Measurements from ENCODE around the gene KIF17.
A peak's percentile ranks its signal among the peaks of the same experiment; 100 is the strongest.

The KIF17 gene

GRCh38 chr1:20713440-20713839, 4.4 kb downstream of the KIF17 start:
- Histone ChIP-seq H4K91ac (ENCODE audit: low read depth, low read length, poor library complexity) (no peak overlapping the region), H3K27ac (replicated peaks; ENCODE audit: low read length) (no peak overlapping the region), H3K4me2 (ENCODE audit: insufficient read depth, low read length, poor library complexity, severe bottlenecking) (no peak overlapping the region), H3K36me3 (replicated peaks in 1 of 2; ENCODE audit: control insufficient read depth in 2 of 2, insufficient read depth in 2 of 2, low read length in 2 of 2) (peaks cover 0 to 2% of the 10 kb centered on the region in 2 donors), H2BK15ac (ENCODE audit: low read length) (no peak overlapping the region), H3K18ac (ENCODE audit: low read length) (no peak overlapping the region), H3K23ac (ENCODE audit: low read depth, low read length, poor library complexity) (no peak overlapping the region), H2AK5ac (ENCODE audit: low read depth, low read length) (no peak overlapping the region), H2AFZ (ENCODE audit: low read length) (no peak overlapping the region), H2BK12ac (ENCODE audit: low read length) (no peak overlapping the region), H2BK5ac (ENCODE audit: low read length) (no peak overlapping the region), H2BK120ac (ENCODE audit: low read depth, low read length) (no peak overlapping the region), H3K9me3 (replicated peaks in 1 of 2; ENCODE audit: control insufficient read depth in 2 of 2, insufficient read depth in 1 of 2, low read depth in 1 of 2, low read length in 2 of 2) (no peaks in the 10 kb centered on the region), H3K14ac (ENCODE audit: low read length) (no peak overlapping the region), H3K27me3 (ENCODE audit: control insufficient read depth in 3 of 3, insufficient read depth in 3 of 3, low read depth in 1 of 3, low read length in 3 of 3) (peaks cover 0 to 3% (median 0%) of the 10 kb centered on the region in 3 experiments), H4K8ac (ENCODE audit: low read depth, low read length) (no peak overlapping the region), H3K4me3 (ENCODE audit: low read length in 2 of 2) (no peak overlapping the region), H3K9ac (ENCODE audit: low read depth, low read length, poor library complexity) (no peak overlapping the region), H3K4ac (ENCODE audit: low read length) (no peak overlapping the region), H3K79me1 (ENCODE audit: low read depth, low read length) (peaks cover 2% of the 10 kb centered on the region), H3K4me1 (ENCODE audit: control insufficient read depth in 2 of 2, insufficient read depth in 1 of 2, low read depth in 1 of 2, low read length in 2 of 2) (peaks cover 4 to 20% of the 10 kb centered on the region in 2 donors)
- no CpG with 5 or more reads among the region's 6 CpGs for WGBS, 2 donors (ENCODE audit: extremely low coverage in 2 of 2, insufficient read length in 2 of 2, insufficient replicate concordance in 1 of 2)
- DNase-seq (ENCODE audit: low spot score) = no peak

- Histone ChIP-seq H3K36me3 (replicated peaks in 1 of 2; ENCODE audit: control insufficient read depth in 2 of 2, insufficient read depth in 2 of 2, low read length in 2 of 2) (peaks cover 0 to 2% of the 10 kb centered on the region in 2 donors), H2BK12ac (ENCODE audit: low read length) (peak overlapping the region; percentile 16), H3K9ac (ENCODE audit: low read depth, low read length, poor library complexity) (no peak overlapping the region), H3K4ac (ENCODE audit: low read length) (peak overlapping the region; percentile 76), H2BK120ac (ENCODE audit: low read depth, low read length) (no peak overlapping the region), H4K91ac (ENCODE audit: low read depth, low read length, poor library complexity) (no peak overlapping the region), H3K9me3 (replicated peaks in 1 of 2; ENCODE audit: control insufficient read depth in 2 of 2, insufficient read depth in 1 of 2, low read depth in 1 of 2, low read length in 2 of 2) (peaks cover 0 to 2% of the 10 kb centered on the region in 2 donors), H4K8ac (ENCODE audit: low read depth, low read length) (no peak overlapping the region), H2AK5ac (ENCODE audit: low read depth, low read length) (no peak overlapping the region), H2BK15ac (ENCODE audit: low read length) (no peak overlapping the region), H3K4me3 (ENCODE audit: low read length in 2 of 2) (peak overlapping the region in 1 of 2 donors; percentile 3), H3K23ac (ENCODE audit: low read depth, low read length, poor library complexity) (peak overlapping the region; percentile 57), H3K18ac (ENCODE audit: low read length) (peak overlapping the region; percentile 35), H3K79me1 (ENCODE audit: low read depth, low read length) (no peaks in the 10 kb centered on the region), H3K4me2 (ENCODE audit: insufficient read depth, low read length, poor library complexity, severe bottlenecking) (no peak overlapping the region), H2AFZ (ENCODE audit: low read length) (peak overlapping the region; percentile 83), H2BK5ac (ENCODE audit: low read length) (peak overlapping the region; percentile 39), H3K4me1 (ENCODE audit: control insufficient read depth in 2 of 2, insufficient read depth in 1 of 2, low read depth in 1 of 2, low read length in 2 of 2) (peaks cover 2 to 20% of the 10 kb centered on the region in 2 donors), H3K27me3 (ENCODE audit: control insufficient read depth in 3 of 3, insufficient read depth in 3 of 3, low read depth in 1 of 3, low read length in 3 of 3) (no peaks in the 10 kb centered on the region), H3K27ac (replicated peaks; ENCODE audit: low read length) (no peak overlapping the region), H3K14ac (ENCODE audit: low read length) (peak overlapping the region; percentile 44)
- no peak for DNase-seq (ENCODE audit: low spot score)
- WGBS, 2 donors (ENCODE audit: extremely low coverage in 2 of 2, insufficient read length in 2 of 2, insufficient replicate concordance in 1 of 2) = no CpG with 5 or more reads among the region's 6 CpGs
These were observed 5.6 kb downstream of the KIF17 start for GRCh38 chr1:20712215-20712577.

- peak overlapping the region; percentile 57 for H3K23ac ChIP-seq (ENCODE audit: low read depth, low read length, poor library complexity)
- H2BK12ac ChIP-seq (ENCODE audit: low read length) = no peak overlapping the region
- peak overlapping the region; percentile 76 for H3K4ac ChIP-seq (ENCODE audit: low read length)
- peaks cover 2 to 20% of the 10 kb centered on the region in 2 donors for H3K4me1 ChIP-seq (ENCODE audit: control insufficient read depth in 2 of 2, insufficient read depth in 1 of 2, low read depth in 1 of 2, low read length in 2 of 2)
- peaks cover 0 to 2% of the 10 kb centered on the region in 2 donors for H3K9me3 ChIP-seq (replicated peaks in 1 of 2; ENCODE audit: control insufficient read depth in 2 of 2, insufficient read depth in 1 of 2, low read depth in 1 of 2, low read length in 2 of 2)
- no peak overlapping the region for H3K4me2 ChIP-seq (ENCODE audit: insufficient read depth, low read length, poor library complexity, severe bottlenecking)
- peak overlapping the region; percentile 56 for H2AK5ac ChIP-seq (ENCODE audit: low read depth, low read length)
- no peak overlapping the region for H2BK120ac ChIP-seq (ENCODE audit: low read depth, low read length)
- H3K36me3 ChIP-seq (replicated peaks in 1 of 2; ENCODE audit: control insufficient read depth in 2 of 2, insufficient read depth in 2 of 2, low read length in 2 of 2) = peaks cover 0 to 4% of the 10 kb centered on the region in 2 donors
- H3K27ac ChIP-seq (replicated peaks; ENCODE audit: low read length) = no peak overlapping the region
- DNase-seq (ENCODE audit: low spot score) = no peak
- H3K4me3 ChIP-seq (ENCODE audit: low read length in 2 of 2) = no peak overlapping the region
- peak overlapping the region; percentile 48 for H3K18ac ChIP-seq (ENCODE audit: low read length)
- no peak overlapping the region for H3K9ac ChIP-seq (ENCODE audit: low read depth, low read length, poor library complexity)
- H3K27me3 ChIP-seq (ENCODE audit: control insufficient read depth in 3 of 3, insufficient read depth in 3 of 3, low read depth in 1 of 3, low read length in 3 of 3) = no peaks in the 10 kb centered on the region
- H2BK15ac ChIP-seq (ENCODE audit: low read length) = no peak overlapping the region
- H4K91ac ChIP-seq (ENCODE audit: low read depth, low read length, poor library complexity) = no peak overlapping the region
- peak overlapping the region; percentile 39 for H2BK5ac ChIP-seq (ENCODE audit: low read length)
- peak overlapping the region; percentile 44 for H3K14ac ChIP-seq (ENCODE audit: low read length)
- no CpG with 5 or more reads among the region's 29 CpGs for WGBS, 2 donors (ENCODE audit: extremely low coverage in 2 of 2, insufficient read length in 2 of 2, insufficient replicate concordance in 1 of 2)
- H3K79me1 ChIP-seq (ENCODE audit: low read depth, low read length) = no peaks in the 10 kb centered on the region
- H2AFZ ChIP-seq (ENCODE audit: low read length) = peak overlapping the region; percentile 83
- H4K8ac ChIP-seq (ENCODE audit: low read depth, low read length) = no peak overlapping the region
These were observed 6.3 kb downstream of the KIF17 start for GRCh38 chr1:20711285-20712214.
